Ishikawa (cell line): ENCODE results near the gene SLC6A3.

Experiments used
- CEBPB ChIP-seq: IDR thresholded peaks from 2 replicates; pipeline ENCODE4 v1.6.1; 2012
- CREB1 ChIP-seq: IDR thresholded peaks from 2 replicates; pipeline ENCODE4 v1.6.1; 2012; ENCODE audit warnings: low read depth
- EGR1 ChIP-seq: IDR thresholded peaks from 2 replicates; pipeline ENCODE4 v1.6.1; 2012
- EP300 ChIP-seq: IDR thresholded peaks from 2 replicates; pipeline ENCODE4 v1.6.1; 2012; ENCODE audit warnings: borderline replicate concordance
- FOXM1 ChIP-seq: IDR thresholded peaks from 2 replicates; pipeline ENCODE4 v1.6.1; 2012; ENCODE audit warnings: low read depth, borderline replicate concordance
- NFIC ChIP-seq: IDR thresholded peaks from 2 replicates; pipeline ENCODE4 v1.6.1; 2012
- RAD21 ChIP-seq: IDR thresholded peaks from 2 replicates; pipeline ENCODE4 v1.6.1; 2012; ENCODE audit warnings: low read depth
- REST ChIP-seq: IDR thresholded peaks from 2 replicates; pipeline ENCODE4 v1.6.1; 2012; ENCODE audit warnings: low read depth, mild to moderate bottlenecking
- TAF1 ChIP-seq: IDR thresholded peaks from 2 replicates; pipeline ENCODE4 v1.6.1; 2012; ENCODE audit warnings: low read depth, mild to moderate bottlenecking
- TCF12 ChIP-seq: IDR thresholded peaks from 2 replicates; pipeline ENCODE4 v1.6.1; 2012; ENCODE audit warnings: low read depth
- TEAD4 ChIP-seq: IDR thresholded peaks from 2 replicates; pipeline ENCODE4 v1.6.1; 2012
- USF1 ChIP-seq: IDR thresholded peaks from 2 replicates; pipeline ENCODE4 v1.6.1; 2012
- YY1 ChIP-seq: IDR thresholded peaks from 2 replicates; pipeline ENCODE4 v1.6.1; 2012; ENCODE audit warnings: low read depth
- ZBTB7A ChIP-seq: IDR thresholded peaks from 2 replicates; pipeline ENCODE4 v1.6.1; 2012; ENCODE audit warnings: low read depth
- TF ChIP-seq, protein P1 (sequence below): IDR thresholded peaks from 2 replicates; pipeline ENCODE4 v1.6.1; 2012

SLC6A3 gene

GRCh38 chr5:1485579-1486118 is 40.4 kb upstream of the SLC6A3 start:
- no peak for TF ChIP-seq ZBTB7A
- no peak for TF ChIP-seq CREB1
- TF ChIP-seq YY1: no peak
- no peak for TF ChIP-seq FOXM1
- TF ChIP-seq NFIC: no peak
- TF ChIP-seq CEBPB: no peak
- no peak for TF ChIP-seq TAF1
- TF ChIP-seq TCF12: no peak
- no peak for TF ChIP-seq REST
- TF ChIP-seq RAD21: no peak
- TF ChIP-seq TEAD4: no peak
- TF ChIP-seq, protein P1, sequence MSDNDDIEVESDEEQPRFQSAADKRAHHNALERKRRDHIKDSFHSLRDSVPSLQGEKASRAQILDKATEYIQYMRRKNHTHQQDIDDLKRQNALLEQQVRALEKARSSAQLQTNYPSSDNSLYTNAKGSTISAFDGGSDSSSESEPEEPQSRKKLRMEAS: no peak
- no peak for TF ChIP-seq USF1
- no peak for TF ChIP-seq EGR1
- no peak for TF ChIP-seq EP300

DNA sequence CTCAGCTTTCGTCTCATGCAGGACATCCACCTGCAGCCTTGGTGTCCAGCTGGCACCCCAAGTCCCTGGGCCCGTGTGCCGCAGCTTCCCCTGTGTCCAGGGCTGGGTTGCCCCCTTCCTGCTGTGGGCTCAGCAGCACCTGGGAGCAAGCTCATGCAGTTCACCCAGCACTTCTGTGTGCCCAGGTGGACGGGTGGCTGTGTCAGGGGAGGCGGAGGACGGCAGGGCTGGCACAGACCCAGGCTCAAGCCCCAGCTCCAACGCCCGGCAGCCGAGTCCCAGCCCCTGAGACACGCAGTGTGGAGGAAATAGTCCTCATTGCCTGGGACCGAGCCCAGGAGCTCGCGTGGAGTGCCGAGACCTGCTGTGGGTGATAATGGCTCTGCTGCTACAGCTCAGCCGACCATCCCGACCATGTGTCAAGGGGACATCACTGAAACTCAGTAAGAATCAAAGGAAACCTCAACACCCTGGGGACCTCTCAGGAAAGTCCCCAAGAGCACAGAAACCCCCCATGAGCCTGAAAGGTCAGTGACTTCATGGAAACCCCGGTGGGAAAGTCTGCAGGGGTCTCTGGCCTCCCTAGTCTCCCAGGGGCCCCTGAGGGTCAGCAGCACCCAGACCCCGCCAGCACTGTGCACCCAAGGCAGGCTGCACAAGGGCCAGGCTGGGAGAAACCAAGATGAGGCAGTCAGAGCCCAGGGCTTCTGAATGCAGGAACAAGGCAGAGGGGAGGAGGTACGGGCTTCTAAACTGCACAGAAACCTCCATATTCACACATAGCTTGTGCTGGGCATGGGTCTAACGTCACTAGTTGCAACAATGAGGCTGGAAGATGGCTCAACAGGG is 39.7 kb upstream of the SLC6A3 start:
- TF ChIP-seq TEAD4: no peak
- TF ChIP-seq TCF12: no peak

- TF ChIP-seq USF1 (no peak), TCF12 (no peak), YY1 (no peak)
- TF ChIP-seq, protein P1: no peak
Measured at GRCh38 chr5:1483856-1484729, 38.9 kb upstream of the SLC6A3 start.

GRCh38 chr5:1483064-1483463 is 37.8 kb upstream of the SLC6A3 start:
- no peak for TF ChIP-seq REST
- no peak for TF ChIP-seq USF1

DNA sequence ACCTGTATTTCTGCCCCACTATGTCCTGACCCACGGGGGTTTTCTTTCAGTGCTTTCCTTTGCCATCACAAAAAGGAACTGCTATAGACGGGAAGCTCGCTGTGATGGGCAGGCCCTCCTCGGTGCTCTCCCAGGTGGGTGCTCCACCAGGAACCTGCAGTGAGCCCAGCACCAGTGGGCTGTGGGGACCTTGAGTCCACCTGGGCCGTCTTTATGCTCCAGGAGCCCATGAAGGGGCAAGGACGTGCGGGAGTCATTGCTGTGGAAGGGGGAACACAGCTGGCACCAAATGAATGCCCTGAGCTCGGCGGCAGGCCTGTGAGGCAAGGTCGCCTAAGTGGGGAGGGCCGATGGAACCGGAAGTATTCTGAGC is 36.7 kb upstream of the SLC6A3 start:
- TF ChIP-seq FOXM1: no peak

DNA sequence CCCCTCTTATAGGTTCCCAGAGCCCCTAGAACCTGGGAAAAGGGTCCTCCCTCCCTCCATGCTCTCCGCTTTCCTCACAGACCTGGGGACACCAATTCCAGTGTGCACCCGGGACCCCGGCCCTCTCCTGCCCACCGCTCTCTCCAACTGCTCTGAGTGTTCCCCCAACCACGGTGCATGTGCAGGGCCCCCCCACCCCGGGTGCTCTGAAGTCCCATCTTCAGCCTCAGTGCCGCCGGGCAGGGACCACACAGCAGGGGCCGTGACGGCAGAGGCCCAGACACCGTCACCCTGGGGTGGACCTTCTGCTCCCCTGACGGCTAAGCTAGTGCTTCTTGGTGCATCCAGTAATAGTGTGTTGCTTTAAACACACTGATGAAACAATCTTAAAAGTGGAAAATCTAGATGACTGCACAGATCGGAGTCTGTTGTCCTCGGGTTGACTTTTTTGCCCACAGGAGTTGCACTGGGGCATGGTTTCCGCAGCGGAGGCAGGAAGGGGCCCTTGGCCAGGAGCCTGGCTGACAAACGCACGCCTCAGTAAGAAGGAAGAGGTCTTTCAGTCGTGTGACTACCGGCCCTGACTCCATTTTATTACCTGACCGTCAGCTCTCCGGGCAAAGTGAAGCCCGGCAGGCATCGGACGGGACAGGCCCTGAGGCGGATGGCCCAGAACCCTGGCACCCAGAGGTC is 36.2 kb upstream of the SLC6A3 start:
- no peak for TF ChIP-seq REST
- TF ChIP-seq YY1: no peak
- no peak for TF ChIP-seq ZBTB7A
- TF ChIP-seq EGR1: no peak
- no peak for TF ChIP-seq USF1
- no peak for TF ChIP-seq TAF1
